HG02840 (cell line): Measurements from ENCODE around the gene DDAH1.
"Not testable (repeated sequence)": the region's sequence is repeated elsewhere in the genome, so short reads cannot be mapped to it uniquely, and the experiment has no call there.

Experiments
- ATAC-seq: cut with Tn5 transposase; IDR thresholded peaks from one replicate; pipeline ENCODE4 v1.9.1; 2021; ENCODE audit warnings: mild to moderate bottlenecking, moderate library complexity, moderate number of reproducible peaks; ENCODE audit not compliant: unreplicated experiment, low FRiP score

Gene DDAH1

DNA sequence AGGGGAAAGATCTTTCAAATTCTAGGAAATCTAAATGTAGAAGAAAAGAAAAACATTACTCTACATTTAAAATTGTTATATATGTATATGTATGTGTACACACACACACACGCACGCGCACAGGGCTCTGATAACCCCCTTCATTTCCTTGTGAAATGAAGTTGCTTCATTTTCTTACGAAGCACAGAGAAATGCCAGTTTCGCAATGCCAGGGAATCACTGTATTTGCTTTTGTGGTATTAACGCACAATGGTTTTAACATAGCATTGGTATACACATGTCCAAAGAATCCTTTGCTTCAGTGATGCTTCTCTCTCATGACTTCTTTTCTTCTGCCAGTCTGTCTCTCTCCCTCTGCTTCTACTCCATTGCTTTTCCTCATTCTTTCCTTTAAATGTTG is 8.4 kb upstream of the DDAH1 start:
- ATAC-seq = no peak

DNA sequence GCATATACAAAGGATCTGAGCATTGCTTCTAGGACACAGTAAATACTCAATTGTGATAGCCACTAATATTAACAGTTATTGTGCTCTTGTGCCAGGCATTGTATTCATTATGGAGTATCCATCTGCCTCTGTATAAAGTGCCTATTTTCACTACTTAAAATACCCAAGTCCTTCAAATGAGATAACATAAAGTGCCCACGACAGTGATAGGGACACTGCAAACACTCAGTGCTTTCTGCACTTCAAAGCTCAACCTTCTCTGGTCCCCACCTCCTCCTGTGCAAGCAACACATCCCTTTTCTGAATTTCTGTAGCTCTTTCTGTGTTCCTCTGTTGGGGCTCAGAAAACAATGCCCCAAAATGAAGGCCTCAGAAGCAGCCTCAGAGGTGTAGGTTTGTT is 6.6 kb upstream of the DDAH1 start:
- ATAC-seq = no peak

DNA sequence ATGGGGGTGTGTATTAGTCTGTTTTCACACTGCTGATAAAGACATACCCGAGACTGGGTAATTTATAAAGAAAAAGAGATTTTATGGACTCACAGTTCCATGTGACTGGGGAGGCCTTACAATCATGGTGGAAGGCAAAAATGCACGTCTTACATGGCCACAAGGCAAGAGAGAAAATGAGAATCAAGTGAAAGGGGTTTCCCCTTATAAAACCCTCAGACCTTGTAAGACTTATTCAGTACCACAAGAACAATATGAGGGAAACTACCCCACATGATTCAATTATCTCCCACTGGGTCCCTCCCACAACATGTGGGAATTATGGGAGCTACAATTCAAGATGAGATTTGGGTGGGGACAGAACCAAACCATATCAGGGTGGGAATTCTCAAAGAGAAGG is 5.2 kb upstream of the DDAH1 start:
- ATAC-seq = not testable (repeated sequence)

DNA sequence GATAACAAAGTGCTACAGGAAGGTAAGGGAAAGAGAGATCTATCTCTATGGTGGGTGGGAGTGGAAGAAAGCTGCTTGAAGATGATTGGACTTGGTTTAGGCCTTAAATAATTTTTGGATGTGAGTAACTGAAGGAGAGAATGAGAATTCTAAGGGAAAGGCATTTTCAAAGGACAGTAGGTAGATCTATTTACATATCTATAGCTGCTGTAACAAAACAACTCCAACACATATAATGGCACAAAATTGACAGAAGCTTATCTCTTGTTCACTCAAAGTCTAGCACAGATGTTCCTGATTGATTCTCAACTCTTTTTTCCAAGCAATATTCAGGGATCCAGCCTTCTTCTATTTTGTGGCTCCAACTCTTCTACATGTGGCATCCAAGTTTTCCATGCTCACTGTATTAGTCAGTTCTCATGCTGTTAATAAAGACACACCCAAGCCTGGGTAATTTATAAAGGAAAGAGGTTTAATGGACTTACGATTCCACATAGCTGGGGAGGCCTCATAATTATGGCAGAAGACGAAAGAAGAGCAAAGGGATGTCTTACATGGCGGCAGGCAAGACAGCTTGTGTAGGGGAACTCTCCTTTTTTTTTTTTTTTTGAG is 3.1 kb upstream of the DDAH1 start:
- no peak for ATAC-seq

DNA sequence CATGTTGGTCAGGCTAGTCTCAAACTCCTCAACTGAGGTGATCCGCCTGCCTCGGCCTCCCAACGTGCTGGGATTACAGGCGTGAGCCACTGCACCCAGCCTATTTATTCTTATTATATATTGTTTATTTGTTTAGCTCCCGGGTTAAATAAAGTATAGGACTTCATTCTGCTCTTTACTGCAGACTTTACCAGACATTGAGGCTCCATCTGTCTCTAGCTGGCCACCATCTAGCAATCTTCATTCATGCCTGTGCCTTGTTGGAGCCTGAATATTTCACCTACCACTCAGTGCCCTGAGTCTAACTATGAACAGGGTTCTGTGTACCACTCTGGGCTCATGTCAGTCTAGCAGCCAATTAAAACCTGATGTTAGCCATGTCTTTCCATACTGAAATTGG is 2.1 kb upstream of the DDAH1 start:
- ATAC-seq = no peak

DNA sequence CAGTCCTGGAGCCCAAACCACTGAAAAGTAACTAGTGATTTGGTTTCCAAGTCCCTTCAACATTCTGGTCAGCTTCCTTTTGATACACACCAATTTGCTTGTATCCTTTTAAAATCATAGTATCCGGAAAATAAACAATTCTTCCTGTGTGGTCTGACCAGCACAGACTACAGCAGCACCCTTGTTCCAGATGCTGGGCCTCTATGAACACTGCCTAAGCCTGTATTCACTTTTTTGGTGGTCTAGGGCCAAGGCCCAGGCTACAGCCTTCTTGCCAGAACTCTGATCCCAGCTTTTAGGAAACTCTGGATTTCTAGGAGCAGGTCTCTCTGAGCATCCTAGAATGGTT is 801 bp upstream of the DDAH1 start:
- ATAC-seq = no peak

DNA sequence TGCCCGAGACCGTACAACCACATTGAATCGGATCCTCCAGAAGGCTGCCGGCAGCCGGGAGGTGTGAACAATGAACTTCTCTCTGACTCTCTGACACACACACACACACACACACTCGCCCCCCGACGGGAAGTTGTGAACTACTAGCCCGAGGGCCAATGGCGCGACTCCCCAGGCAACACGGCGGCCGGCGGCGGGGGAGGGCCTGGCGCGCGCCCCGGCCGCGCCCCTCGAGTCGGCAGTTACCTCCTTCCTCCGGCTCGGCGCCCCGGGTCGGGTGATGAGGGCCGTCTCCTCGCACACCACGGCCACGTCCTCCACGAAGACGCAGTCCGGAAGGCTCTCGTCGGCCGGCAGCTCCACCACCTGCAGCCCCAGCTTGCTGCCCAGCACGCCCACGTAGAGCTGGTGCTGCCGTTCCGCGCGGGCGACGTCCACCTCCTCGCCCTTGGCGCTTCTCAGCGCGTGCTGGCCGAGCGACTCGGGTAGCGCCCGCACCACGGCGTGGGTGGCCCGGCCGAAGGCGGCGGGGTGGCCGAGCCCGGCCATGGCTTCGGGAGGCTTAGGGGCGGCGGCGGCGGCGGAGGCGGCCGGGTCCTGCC is 361 bp downstream of the DDAH1 start:
- ATAC-seq = no peak

DNA sequence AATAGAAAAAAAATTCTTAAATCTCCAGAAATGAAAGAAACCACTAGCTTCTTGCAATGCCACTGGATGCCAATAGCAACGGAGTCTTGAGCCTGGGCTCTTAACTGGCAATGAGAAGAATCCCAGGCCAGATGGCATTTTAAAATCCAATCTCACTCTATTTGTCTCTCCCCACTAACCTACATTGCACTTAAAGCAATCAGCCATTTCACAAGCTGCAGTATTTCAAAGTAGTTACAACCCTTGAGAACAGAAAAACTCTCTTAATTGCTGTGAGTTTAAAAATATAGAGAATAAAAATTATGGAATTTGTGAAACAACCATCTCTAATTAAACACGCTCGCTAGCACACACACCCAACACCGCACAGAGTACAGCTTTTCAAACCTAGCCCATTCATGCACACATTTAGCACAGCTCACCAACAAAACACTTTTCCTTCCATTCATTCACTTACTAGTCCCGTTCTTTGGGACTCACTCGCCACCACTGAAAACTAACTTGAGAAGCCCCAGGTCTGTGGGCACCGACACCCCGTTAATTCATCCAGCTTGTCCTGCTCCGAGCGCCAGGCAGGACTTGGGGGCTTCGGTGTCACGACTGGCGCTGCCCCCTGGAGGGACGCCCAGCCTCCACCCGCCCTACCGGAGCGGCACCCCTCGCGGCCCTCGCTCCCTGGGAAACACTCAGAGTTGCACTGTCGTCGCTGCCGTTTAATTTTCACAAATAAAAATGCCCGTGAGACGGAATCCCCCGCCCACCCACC is 1.0 kb downstream of the DDAH1 start:
- ATAC-seq = no peak

DNA sequence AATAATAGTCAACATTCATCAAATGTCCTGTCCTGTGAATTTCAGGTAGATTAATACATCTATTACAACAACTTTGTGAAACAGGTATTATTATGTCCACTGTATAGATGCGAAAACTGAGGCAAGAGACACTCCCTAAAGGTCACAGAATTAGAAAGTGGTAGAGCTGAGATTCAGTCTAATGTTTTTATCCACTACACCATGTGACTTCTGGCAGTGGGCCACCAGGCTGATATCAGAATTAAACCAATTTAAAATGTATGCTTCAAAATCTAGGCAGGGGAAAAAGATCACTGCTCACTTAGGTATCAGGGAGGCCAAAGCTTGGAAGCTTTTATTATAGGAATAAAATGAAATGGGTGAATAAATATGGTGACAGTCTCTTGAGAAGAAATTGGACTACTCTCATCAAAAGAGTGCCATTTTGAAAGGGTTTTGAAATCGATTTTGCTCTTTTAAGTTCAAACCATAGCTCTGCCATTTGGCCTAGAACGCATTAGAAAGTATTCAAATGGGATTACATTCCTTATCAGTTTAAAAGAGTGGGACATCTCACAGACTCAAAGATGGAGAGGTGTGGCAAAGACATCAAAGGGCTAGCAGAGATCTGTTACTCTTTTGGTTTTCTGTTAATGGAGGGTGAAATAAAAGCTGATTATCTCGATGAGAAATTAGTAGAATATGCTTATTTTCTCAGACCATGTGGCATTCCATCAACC is 1.9 kb downstream of the DDAH1 start:
- no peak for ATAC-seq

DNA sequence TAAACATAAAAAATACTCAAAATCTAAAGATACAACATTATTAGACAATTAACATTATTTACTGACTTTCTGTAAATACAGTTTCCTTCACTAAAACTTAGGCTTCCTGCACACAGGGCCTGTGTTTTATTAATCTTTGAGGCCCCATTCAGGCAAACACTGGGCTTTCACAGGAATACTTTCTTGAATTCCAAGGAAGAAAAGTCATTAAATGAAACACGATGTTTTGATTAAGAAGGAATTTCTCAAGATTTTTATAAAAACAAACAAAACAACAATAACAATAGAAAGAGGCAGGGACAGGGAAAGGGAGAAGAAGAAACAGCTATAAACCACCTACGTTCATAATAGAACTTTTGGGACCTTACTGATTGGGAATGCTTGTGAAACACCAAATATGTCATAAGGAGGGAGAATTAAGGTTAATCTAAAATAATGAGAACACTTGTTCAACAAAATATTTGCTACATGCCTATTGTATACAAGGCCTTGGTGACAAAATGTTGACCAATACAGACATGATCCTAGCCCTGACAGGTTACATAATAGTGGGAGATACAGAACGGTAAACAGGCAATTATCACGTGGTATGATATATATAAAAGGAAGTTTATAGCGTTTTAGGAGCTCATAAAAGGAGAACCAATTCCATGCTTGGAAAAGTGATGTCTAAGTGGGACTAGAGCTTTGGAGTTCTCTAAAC is 3.6 kb downstream of the DDAH1 start:
- ATAC-seq = no peak

DNA sequence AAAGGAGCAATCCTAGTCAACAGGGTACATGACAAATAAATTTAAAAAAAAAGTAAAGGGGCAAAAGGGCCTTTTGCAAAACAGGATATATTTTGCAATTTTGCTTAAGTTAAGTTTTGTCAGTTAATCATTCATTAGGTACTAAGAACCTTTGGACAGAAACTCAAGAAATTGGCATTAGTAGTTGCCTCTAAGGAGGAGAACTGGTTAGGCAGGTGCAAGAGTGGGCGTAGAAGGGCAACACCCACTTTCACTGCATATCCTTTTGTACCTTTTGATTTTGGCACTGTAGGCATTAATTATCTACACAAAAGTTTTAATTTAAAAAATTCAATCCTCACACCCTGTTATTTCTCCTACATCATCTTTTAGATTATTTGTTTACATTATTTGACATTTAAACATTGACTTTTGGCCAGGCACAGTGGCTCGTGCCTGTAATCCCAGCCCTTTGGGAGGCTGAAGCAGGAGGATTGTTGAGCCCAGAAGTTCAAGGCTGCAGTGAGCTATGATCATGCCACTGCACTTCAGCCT is 4.3 kb downstream of the DDAH1 start:
- ATAC-seq = no peak

DNA sequence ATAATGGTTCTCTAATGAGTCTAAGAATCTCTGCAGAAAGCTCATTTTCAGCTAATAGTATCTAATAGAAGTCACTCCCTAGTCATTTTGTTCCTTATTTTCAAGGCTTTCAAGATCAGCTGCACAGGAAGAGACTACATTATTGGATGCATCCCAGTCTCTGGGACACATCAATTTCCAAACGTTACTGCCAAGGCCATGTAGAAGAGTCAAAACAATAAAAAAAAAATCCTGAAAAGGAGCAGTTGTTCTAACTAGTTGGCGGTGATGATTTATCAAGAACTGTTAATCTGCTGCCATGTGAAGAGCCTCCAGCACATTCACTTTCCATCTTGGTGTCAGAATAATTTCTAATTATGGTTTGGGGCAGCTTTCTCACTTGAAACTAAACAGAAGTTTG is 5.7 kb downstream of the DDAH1 start:
- ATAC-seq = no peak

DNA sequence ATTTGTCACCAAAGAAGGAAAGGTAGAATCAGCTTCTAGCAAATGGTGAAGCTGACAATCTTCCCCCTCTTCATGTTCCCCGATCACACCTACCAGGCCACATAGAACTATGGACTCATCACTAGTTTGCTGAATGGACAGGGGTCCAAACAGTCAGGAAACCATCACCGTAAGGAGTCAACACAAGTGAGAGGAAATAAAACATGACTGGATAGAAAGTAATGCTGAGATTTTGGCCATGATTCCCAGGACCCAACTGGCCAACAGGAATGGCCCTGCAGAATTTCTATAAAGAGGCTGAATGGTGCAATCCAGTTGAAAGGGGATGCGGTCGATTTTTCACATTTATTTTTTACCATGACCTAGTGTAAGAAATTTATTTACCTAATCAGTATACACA is 10.7 kb downstream of the DDAH1 start:
- no peak for ATAC-seq

DNA sequence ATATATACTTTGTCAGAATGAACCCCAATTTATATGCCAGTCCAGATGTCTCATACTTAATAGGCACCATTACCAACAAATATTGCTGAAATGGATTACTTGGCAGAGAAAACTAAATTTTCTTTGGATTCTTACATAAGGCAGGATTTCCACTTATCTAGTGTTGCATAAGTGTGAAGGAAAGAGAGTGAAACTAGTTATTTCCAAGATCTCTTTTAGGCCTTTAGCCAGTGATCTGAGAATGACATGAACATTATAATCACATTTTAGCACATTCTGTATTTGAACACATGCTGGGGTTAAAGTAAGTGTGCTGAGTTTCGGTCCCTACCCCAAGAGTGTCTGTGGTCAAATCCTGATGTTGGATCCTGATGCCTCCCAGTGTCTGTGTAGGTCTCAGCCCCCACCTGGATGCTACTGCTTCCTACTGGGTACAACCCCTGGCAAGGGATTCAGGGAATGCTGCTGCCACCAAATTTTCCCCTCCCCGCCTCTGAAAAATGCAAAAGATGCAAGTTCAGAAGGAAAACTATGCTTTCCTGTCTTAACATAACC is 11.2 kb downstream of the DDAH1 start:
- ATAC-seq = no peak

DNA sequence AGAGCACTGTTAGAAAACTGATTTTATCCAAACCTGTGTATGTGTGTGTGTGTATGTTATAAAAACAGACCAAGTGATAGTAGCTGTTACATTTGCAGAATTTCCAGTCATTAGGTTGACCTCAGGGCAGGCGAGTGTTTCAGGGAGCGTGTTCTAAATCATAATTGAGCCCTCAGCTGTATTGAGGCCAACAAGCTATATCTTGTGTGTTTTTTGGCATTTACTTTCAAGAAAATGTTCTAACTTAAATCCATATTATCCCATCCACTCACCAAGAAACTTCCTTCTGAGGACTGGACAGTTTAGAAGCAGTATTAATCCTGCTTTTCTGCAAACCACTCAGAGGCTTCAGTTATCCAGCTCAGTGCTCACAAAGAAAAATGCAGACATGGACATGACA is 12.0 kb downstream of the DDAH1 start:
- ATAC-seq = no peak

DNA sequence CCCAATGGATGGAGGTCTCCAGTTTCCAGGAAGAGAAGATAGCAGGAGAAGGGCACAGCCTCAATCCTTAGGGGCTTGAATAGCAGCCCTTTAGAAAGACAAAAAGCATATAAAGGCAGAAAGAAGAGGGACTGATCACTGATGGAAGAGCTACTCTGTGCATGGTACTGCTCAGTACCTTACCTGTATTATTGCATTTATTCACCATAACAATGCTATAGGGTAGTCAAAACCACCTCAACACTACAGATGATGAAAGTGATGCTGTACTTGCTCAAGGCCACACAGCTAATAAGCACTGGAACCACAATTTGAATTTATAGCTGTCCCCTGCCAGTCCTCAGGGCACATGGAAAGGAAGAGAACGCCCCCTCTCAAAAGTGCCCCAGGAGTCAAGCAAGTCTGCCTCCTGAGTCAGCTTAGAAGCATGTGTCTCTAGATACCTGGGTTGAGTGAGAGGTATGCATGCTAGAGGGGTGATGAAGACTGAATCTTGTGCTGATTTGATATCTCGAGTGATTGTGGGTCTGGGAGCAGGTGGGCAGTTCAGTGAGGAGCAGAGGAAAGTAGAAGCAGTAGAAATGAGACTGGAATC is 13.6 kb downstream of the DDAH1 start:
- ATAC-seq = no peak

DNA sequence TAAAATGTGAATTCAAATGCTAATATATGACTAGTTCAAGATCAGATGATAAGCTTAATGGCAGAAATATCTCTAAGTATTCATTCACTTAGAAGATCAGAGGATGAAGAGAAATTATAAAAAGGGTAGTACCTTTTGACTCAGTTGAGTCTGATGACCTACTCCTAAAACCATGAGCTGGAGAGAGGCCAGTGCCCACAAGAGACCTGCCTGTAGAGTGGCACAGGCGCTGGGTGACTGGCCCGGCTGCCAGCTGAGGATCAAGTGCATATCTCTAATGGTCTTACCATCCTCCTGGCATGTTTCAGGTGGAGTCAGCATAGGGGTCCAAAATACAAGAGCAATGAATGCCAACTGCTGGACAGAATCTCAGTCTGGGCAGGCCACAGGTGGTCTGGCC is 14.1 kb downstream of the DDAH1 start:
- ATAC-seq = no peak

DNA sequence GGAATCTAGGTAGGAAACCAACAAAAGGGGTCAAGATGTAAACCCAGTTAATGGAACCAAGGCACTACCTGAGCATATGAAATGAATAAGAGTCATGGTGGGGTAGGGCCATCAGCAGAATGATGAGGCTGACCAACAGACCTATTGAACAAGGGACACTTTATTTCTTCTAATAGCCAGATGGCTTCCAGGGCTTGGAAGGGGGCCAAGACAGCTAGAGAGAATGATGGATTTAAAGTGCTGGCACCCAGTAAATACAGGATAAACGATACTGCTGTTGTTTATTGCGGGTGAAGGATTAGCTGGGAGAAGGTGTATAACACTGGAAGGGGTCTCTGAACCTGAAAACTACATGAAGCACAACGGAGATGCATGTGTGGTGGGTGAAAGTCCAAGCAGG is 15.6 kb downstream of the DDAH1 start:
- no peak for ATAC-seq

DNA sequence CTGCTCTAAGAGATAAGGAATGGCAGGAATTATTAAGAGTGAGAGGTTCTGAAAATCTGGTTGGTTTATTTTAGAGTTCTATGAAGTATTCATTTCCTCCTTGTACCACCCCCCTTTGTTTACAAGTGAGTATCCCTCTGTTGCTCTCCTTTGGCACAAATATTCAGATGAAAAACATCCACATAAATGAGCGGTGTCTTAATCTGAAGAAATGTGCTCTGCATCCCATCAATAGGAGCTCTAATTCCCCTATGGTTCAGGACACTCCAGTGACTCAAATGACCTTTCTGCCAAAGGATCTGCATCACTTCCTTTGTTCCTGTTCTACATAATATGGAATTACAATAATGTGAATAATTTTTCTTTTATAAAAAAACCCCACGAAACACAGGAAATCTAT is 16.6 kb downstream of the DDAH1 start:
- no peak for ATAC-seq
